ENCODE results near the gene TLR6. TPM values are rescaled to one million over a fixed set of nuclear protein-coding genes. Genes with fewer than 3 reads are reported as not detected.

The TLR6 gene
- total RNA-seq, 1 donor from 2014 or later, result 0.29 TPM

DNA sequence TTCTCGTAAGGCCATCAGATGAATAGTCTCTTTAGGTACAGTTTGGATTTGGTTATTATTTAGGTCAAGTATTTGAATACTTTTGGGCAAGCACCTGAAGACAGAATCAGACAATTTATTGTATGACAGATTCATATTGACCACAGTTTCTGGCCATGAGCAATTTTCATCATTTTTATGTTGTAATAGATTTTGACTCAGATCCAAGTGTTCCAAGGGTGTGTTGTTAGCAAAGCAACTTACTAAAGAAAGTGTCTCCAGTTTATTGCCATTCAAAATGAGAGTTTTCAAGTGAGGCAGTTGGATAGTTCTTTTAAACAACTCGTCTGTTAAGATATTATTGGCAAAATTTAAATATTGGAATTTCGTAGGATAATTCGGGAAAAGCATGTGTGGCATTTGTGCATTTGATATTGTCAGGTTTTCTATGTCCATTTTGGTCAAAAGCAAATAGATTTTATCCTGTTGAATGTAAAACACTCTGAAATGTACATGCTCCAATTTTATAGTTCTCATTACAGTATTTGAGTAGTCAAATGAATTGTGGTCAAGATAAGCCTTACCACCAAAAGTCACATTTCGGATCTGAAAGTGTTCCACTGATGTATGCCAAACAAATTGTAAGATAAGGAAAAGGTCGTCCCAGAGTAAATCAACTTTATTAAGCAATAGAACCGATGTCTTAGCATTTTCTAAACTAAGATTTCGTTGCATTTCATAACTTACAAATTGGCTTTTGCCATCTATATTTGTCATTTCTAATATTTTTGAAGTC is 82.2 kb downstream of the TLR6 start:
- no peak for DNase-seq (ENCODE audit: low read depth)
- H3K4me3 ChIP-seq (ENCODE audit: low read depth, low read length), result no peak overlapping the region
- TF ChIP-seq, protein P1, sequence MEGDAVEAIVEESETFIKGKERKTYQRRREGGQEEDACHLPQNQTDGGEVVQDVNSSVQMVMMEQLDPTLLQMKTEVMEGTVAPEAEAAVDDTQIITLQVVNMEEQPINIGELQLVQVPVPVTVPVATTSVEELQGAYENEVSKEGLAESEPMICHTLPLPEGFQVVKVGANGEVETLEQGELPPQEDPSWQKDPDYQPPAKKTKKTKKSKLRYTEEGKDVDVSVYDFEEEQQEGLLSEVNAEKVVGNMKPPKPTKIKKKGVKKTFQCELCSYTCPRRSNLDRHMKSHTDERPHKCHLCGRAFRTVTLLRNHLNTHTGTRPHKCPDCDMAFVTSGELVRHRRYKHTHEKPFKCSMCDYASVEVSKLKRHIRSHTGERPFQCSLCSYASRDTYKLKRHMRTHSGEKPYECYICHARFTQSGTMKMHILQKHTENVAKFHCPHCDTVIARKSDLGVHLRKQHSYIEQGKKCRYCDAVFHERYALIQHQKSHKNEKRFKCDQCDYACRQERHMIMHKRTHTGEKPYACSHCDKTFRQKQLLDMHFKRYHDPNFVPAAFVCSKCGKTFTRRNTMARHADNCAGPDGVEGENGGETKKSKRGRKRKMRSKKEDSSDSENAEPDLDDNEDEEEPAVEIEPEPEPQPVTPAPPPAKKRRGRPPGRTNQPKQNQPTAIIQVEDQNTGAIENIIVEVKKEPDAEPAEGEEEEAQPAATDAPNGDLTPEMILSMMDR (conservative IDR thresholded peaks at IDR 0.05; ENCODE audit: low read depth, low read length), result no peak

Other genes with a start within 250 kb of the TLR6 start
- gene KLF3, start 192.6 kb downstream of the TLR6 start, total RNA-seq, result 23.0 and 28.0 TPM in 2 replicates
- not detected in 2 replicates for gene TLR10, start 73.8 kb downstream of the TLR6 start, total RNA-seq
- gene TLR1, start 52.0 kb downstream of the TLR6 start, total RNA-seq, result 0.51 and 0.98 TPM in 2 replicates
- gene FAM114A1, start 11.0 kb upstream of the TLR6 start, total RNA-seq, result 60.6 and 61.5 TPM in 2 replicates
- gene TMEM156, start 175.6 kb upstream of the TLR6 start, total RNA-seq, result 2.3 and 9.1 TPM in 2 replicates
- gene KLHL5, start 205.4 kb upstream of the TLR6 start, total RNA-seq, result 60.4 and 62.7 TPM in 2 replicates